ENCODE results near the gene PI16.

The PI16 gene

GRCh38 chr6:36920546-36920945 is 34.0 kb upstream of the PI16 start:
- TF ChIP-seq CTCF (IDR thresholded peaks at IDR 0.05; ENCODE audit: low read depth, low read length), result no peak
- no peak overlapping the region for H3K4me3 ChIP-seq (replicated peaks in 1 of 2; ENCODE audit: low read depth in 2 of 2, low read length in 2 of 2)
- peak; percentile 48 to 67 for DNase-seq (ENCODE audit: low read depth in 2 of 2)

GRCh38 chr6:36924131-36924530 is 30.4 kb upstream of the PI16 start:
- no peak for TF ChIP-seq CTCF (IDR thresholded peaks at IDR 0.05; ENCODE audit: low read depth, low read length)
- no peak for DNase-seq (ENCODE audit: low read depth in 2 of 2)
- H3K4me3 ChIP-seq (replicated peaks in 1 of 2; ENCODE audit: low read depth in 2 of 2, low read length in 2 of 2), result no peak overlapping the region

GRCh38 chr6:36924778-36925374 is 29.7 kb upstream of the PI16 start:
- TF ChIP-seq CTCF (IDR thresholded peaks at IDR 0.05; ENCODE audit: low read depth, low read length), result no peak
- no peak overlapping the region for H3K4me3 ChIP-seq (replicated peaks in 1 of 2; ENCODE audit: low read depth in 2 of 2, low read length in 2 of 2)
- DNase-seq (ENCODE audit: low read depth in 2 of 2), result no peak

- no peak for DNase-seq (ENCODE audit: low read depth in 2 of 2)
Observed at GRCh38 chr6:36925809-36926208, 28.7 kb upstream of the PI16 start.

GRCh38 chr6:36926708-36927513 is 27.6 kb upstream of the PI16 start:
- no peak overlapping the region for H3K4me3 ChIP-seq (replicated peaks in 1 of 2; ENCODE audit: low read depth in 2 of 2, low read length in 2 of 2)
- no peak for DNase-seq (ENCODE audit: low read depth in 2 of 2)
- no peak for TF ChIP-seq CTCF (IDR thresholded peaks at IDR 0.05; ENCODE audit: low read depth, low read length)

More at GRCh38 chr6:36925809-36926208, 28.7 kb upstream of the PI16 start:
- TF ChIP-seq CTCF (IDR thresholded peaks at IDR 0.05; ENCODE audit: low read depth, low read length), result no peak
- no peak overlapping the region for H3K4me3 ChIP-seq (replicated peaks in 1 of 2; ENCODE audit: low read depth in 2 of 2, low read length in 2 of 2)

- DNase-seq (ENCODE audit: low read depth in 2 of 2), result peak in 1 of 2 donors; percentile 42
- TF ChIP-seq CTCF (IDR thresholded peaks at IDR 0.05; ENCODE audit: low read depth, low read length), result no peak
- H3K4me3 ChIP-seq (replicated peaks in 1 of 2; ENCODE audit: low read depth in 2 of 2, low read length in 2 of 2), result no peak overlapping the region
Observed at GRCh38 chr6:36927691-36928546, 26.6 kb upstream of the PI16 start.

All from cardiac fibroblast (primary cell).